HEK293T (cell line): Measurements from ENCODE around the gene FCHO2.

Experiments
- ARNT ChIP-seq: fragments of 450-650 bp; IDR thresholded peaks from 2 replicates; pipeline ENCODE4 v1.6.1; 2017; ENCODE audit warnings: mild to moderate bottlenecking
- BHLHE40 ChIP-seq: fragments of 450-650 bp; IDR thresholded peaks from 2 replicates; pipeline ENCODE4 v1.6.1; 2016; ENCODE audit warnings: mild to moderate bottlenecking, moderate library complexity, borderline replicate concordance
- ELF4 ChIP-seq: fragments of 450-650 bp; IDR thresholded peaks from 2 replicates; pipeline ENCODE4 v1.6.1; 2017; ENCODE audit warnings: antibody characterized with exemption
- FOXA1 ChIP-seq: fragments of 450-650 bp; IDR thresholded peaks from 2 replicates; pipeline ENCODE4 v1.6.1; 2016; ENCODE audit warnings: mild to moderate bottlenecking
- FOXK2 ChIP-seq: fragments of 450-650 bp; IDR thresholded peaks from 2 replicates; pipeline ENCODE4 v1.6.1; 2016; ENCODE audit warnings: mild to moderate bottlenecking
- FOXM1 ChIP-seq: fragments of 450-650 bp; IDR thresholded peaks from 2 replicates; pipeline ENCODE4 v1.6.1; 2017; ENCODE audit warnings: mild to moderate bottlenecking, borderline replicate concordance
- HDGF ChIP-seq: fragments of 450-650 bp; IDR thresholded peaks from 2 replicates; pipeline ENCODE4 v1.6.1; 2017; ENCODE audit warnings: antibody characterized with exemption, borderline replicate concordance
- NFRKB ChIP-seq: fragments of 450-650 bp; IDR thresholded peaks from 2 replicates; pipeline ENCODE4 v1.6.1; 2016; ENCODE audit warnings: mild to moderate bottlenecking, moderate library complexity
- SP1 ChIP-seq: fragments of 450-650 bp; IDR thresholded peaks from 2 replicates; pipeline ENCODE4 v1.6.1; 2017
- SUZ12 ChIP-seq: fragments of 450-650 bp; IDR thresholded peaks from 2 replicates; pipeline ENCODE4 v1.6.1; 2016; ENCODE audit warnings: mild to moderate bottlenecking
- ZNF384 ChIP-seq: fragments of 450-650 bp; IDR thresholded peaks from 2 replicates; pipeline ENCODE4 v1.6.1; 2016

- TF ChIP-seq FOXM1 (no peak), ELF4 (no peak), FOXA1 (no peak), ARNT (no peak), ZNF384 (no peak), NFRKB (no peak), SUZ12 (no peak), HDGF (no peak), SP1 (no peak), FOXK2 (no peak), BHLHE40 (no peak)
Observed at GRCh38 chr5:73103870-73104299, 148.0 kb downstream of the FCHO2 start.
